OCI-LY3 (cell line): Measurements from ENCODE around the gene FRRS1L.

Source experiments
- EZH2phosphoT487 ChIP-seq: fragments of 200-600 bp; shearing (Covaris generic); IDR thresholded peaks from 2 replicates; pipeline ENCODE4 v1.6.1; 2018; ENCODE audit warnings: antibody characterized with exemption, mixed run types, low read depth
- TF ChIP-seq, protein P1 (sequence below): fragments of 200-600, 300-600 bp; sonication (generic); IDR thresholded peaks from 2 replicates; pipeline ENCODE4 v1.5.1; 2014; ENCODE audit warnings: antibody characterized with exemption, low read length, low read depth

DNA sequence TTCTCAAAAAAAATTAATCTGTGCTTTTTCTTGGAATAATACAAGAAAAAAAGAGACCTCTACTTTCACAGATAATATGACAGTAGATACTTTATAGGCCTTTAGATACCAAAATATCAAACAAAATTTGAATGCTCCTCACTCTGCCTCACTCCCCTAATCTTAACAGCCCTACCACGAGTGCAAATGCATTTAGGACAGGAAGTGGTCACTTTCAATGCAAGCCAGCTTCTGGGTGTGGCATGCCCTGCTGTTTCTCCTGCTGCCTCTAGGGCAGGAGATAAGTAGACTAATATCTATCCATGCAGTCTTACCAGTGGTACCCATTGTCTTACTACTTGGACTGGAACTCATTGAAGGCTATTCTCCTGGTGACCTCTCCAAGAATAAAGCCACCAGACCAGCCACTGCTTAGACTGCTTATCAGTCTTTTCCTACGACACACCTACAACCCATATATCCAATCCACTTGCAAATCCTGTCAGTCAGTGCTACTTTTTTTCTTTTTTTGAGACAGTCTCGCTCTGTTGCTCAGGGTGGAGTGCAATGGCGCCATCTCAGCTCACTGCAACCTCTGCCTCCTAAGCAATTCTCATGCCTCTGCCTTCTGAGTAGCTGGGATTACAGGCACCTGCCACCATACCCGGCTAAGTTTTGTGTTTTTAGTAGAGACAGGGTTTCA lies 23.0 kb downstream of the FRRS1L start:
- no peak for TF ChIP-seq EZH2phosphoT487
- TF ChIP-seq, protein P1, sequence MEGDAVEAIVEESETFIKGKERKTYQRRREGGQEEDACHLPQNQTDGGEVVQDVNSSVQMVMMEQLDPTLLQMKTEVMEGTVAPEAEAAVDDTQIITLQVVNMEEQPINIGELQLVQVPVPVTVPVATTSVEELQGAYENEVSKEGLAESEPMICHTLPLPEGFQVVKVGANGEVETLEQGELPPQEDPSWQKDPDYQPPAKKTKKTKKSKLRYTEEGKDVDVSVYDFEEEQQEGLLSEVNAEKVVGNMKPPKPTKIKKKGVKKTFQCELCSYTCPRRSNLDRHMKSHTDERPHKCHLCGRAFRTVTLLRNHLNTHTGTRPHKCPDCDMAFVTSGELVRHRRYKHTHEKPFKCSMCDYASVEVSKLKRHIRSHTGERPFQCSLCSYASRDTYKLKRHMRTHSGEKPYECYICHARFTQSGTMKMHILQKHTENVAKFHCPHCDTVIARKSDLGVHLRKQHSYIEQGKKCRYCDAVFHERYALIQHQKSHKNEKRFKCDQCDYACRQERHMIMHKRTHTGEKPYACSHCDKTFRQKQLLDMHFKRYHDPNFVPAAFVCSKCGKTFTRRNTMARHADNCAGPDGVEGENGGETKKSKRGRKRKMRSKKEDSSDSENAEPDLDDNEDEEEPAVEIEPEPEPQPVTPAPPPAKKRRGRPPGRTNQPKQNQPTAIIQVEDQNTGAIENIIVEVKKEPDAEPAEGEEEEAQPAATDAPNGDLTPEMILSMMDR = peak; percentile 27
